HL-60 (cell line): ENCODE data around the gene MBTPS2.
A peak's percentile ranks its signal among the peaks of the same experiment; 100 is the strongest.

ENCODE experiments used
- DNase-seq, 2 experiments: peaks; one replicate each; pipeline ENCODE4 v3.0.0-alpha.2; 2010 to 2020; ENCODE audit warnings: low read depth in 1 of 2, low spot score in 1 of 2
- H3K27ac ChIP-seq: fragments of 250-450 bp; sonication (Bioruptor Pico); replicated peaks from 2 replicates; pipeline ENCODE4 v1.5.1; 2020; ENCODE audit warnings: mild to moderate bottlenecking, moderate library complexity
- H3K27me3 ChIP-seq: fragments of 250-450 bp; sonication (Bioruptor Pico); 2 replicates; pipeline ENCODE4 v1.5.1; 2021; ENCODE audit warnings: mild to moderate bottlenecking, moderate library complexity; ENCODE audit not compliant: insufficient read depth, poor library complexity, severe bottlenecking
- H3K4me3 ChIP-seq: replicated peaks from 2 replicates; pipeline ENCODE4 v1.5.1; 2011; ENCODE audit warnings: mild to moderate bottlenecking, control low read depth, low read length; ENCODE audit not compliant: insufficient read depth
- CTCF ChIP-seq: IDR thresholded peaks from one replicate; pipeline ENCODE4 v1.5.1; 2011; ENCODE audit warnings: low read length, control low read depth, inconsistent platforms; ENCODE audit not compliant: insufficient read depth
- GABPA ChIP-seq: IDR thresholded peaks from 2 replicates; pipeline ENCODE4 v1.6.1; 2012; ENCODE audit warnings: low read depth
- POLR2AphosphoS5 ChIP-seq: IDR thresholded peaks from 2 replicates; pipeline ENCODE4 v1.6.1; 2012; ENCODE audit warnings: low read depth
- REST ChIP-seq: IDR thresholded peaks from 2 replicates; pipeline ENCODE4 v1.6.1; 2012; ENCODE audit warnings: low read depth; ENCODE audit not compliant: insufficient replicate concordance
- SPI1 ChIP-seq: IDR thresholded peaks from 2 replicates; pipeline ENCODE4 v1.6.1; 2012; ENCODE audit warnings: low read depth, mild to moderate bottlenecking, borderline replicate concordance

MBTPS2 gene

GRCh38 chrX:21875013-21875412 is 35.6 kb downstream of the MBTPS2 start:
- Histone ChIP-seq H3K27ac (no peak overlapping the region), H3K27me3 (no peaks in the 10 kb centered on the region), H3K4me3 (no peak overlapping the region)
- no peak for DNase-seq
- TF ChIP-seq SPI1 (no peak), POLR2AphosphoS5 (no peak), GABPA (no peak), REST (no peak), CTCF (no peak)

GRCh38 chrX:21881881-21882574 is 42.6 kb downstream of the MBTPS2 start:
- TF ChIP-seq REST (no peak), POLR2AphosphoS5 (no peak), CTCF (no peak)
- no peak overlapping the region for H3K27ac ChIP-seq
- no peak for DNase-seq
- no peaks in the 10 kb centered on the region for H3K27me3 ChIP-seq
- no peak overlapping the region for H3K4me3 ChIP-seq

- Histone ChIP-seq H3K4me3 (no peak overlapping the region), H3K27ac (no peak overlapping the region), H3K27me3 (no peaks in the 10 kb centered on the region)
- TF ChIP-seq REST (no peak), SPI1 (no peak), GABPA (no peak), POLR2AphosphoS5 (no peak), CTCF (no peak)
- peak; percentile 10 to 25 for DNase-seq
These were observed 43.8 kb downstream of the MBTPS2 start for GRCh38 chrX:21883258-21883657.
